Prostate gland (tissue), 2 donors: ENCODE data around the gene TPSG1. TPM values are rescaled to one million over a fixed set of nuclear protein-coding genes. Genes with fewer than 3 reads are reported as not detected.
"Not testable (repeated sequence)": the region's sequence is repeated elsewhere in the genome, so short reads cannot be mapped to it uniquely, and the experiment has no call there.

Source experiments
- DNase-seq: peaks from one replicate; pipeline ENCODE4 v3.0.0-alpha.2; 2019; ENCODE audit warnings: low spot score
- H3K27ac ChIP-seq, 2 donors: fragments of 200-600 bp; sonication (generic); 2 replicates each; pipeline ENCODE4 v1.5.1; 2017 to 2019
- H3K27me3 ChIP-seq: fragments of 200-600 bp; sonication (generic); replicated peaks from 2 replicates; pipeline ENCODE4 v1.5.1; 2019; ENCODE audit not compliant: insufficient read depth
- H3K36me3 ChIP-seq, 2 donors: fragments of 200-600 bp; sonication (generic); 1 replicate in 1 of 2; 2 replicates in 1 of 2; pipeline versions ENCODE4 v1.5.1 to v1.8.1; 2017 to 2019
- H3K4me1 ChIP-seq: fragments of 200-600 bp; sonication (generic); replicated peaks from 2 replicates; pipeline ENCODE4 v1.5.1; 2019
- H3K4me3 ChIP-seq, 2 donors: fragments of 200-600 bp; sonication (generic); 2 replicates each; pipeline ENCODE4 v1.5.1; 2017 to 2019
- H3K9me3 ChIP-seq: fragments of 200-600 bp; sonication (generic); 2 replicates; pipeline ENCODE4 v1.5.1; 2017
- CTCF ChIP-seq, 4 experiments: fragments of 200-600 bp in 2 of 4; fragments of 450-650 bp in 2 of 4; sonication (generic) in 2 of 4; IDR thresholded peaks; 1 replicate in 3 of 4; 2 replicates in 1 of 4; pipeline ENCODE4 v1.5.1; 2016 to 2019; ENCODE audit warnings: antibody characterized with exemption in 4 of 4, mild to moderate bottlenecking in 2 of 4, moderate library complexity in 2 of 4
- POLR2A ChIP-seq: fragments of 450-650 bp; IDR thresholded peaks from one replicate; pipeline ENCODE4 v1.6.1; 2016; ENCODE audit warnings: antibody characterized with exemption, mild to moderate bottlenecking
- POLR2AphosphoS5 ChIP-seq: sonication (generic); formaldehyde crosslinking; IDR thresholded peaks from one replicate; pipeline ENCODE4 v1.6.1; 2017; ENCODE audit warnings: antibody characterized with exemption
- WGBS: methylation state at CpG from one replicate; pipeline ENCODE4 v1.1.5; 2018; 5-methylcytosine and 5-hydroxymethylcytosine counted together
- intact Hi-C: fragments of 100-400 bp; cut with DNase I; formaldehyde crosslinking; loops from one replicate; pipeline ENCODE4 v1.14.2; 2022
- total RNA-seq, 2 donors: library from RNA; depleted of rRNA; stranded (reverse); fragments of >200 nt; gene quantifications; one replicate each; pipeline ENCODE4 v1.1.0, GENCODE V29; 2016

Gene TPSG1
- total RNA-seq: not detected

- DNase-seq: no peak
- Histone ChIP-seq H3K27ac (no peak within 1 kb of the TSS), H3K4me3 (no peak within 1 kb of the TSS), H3K9me3 (no peaks in the 10 kb centered on the region), H3K4me1 (no peaks in the 10 kb centered on the region), H3K27me3 (no peaks in the 10 kb centered on the region), H3K36me3 (no peaks in the 10 kb centered on the region)
- WGBS: 58% methylated on average over 10 of the region's 10 CpGs
- TF ChIP-seq POLR2A: no peak
- TF ChIP-seq POLR2AphosphoS5: no peak
- no peak for TF ChIP-seq CTCF (IDR thresholded peaks at IDR 0.05)
- intact Hi-C loops: no loop called here
Observed at GRCh38 chr16:1225051-1225451, at the start of gene TPSG1. Gene TPSG1 (minus strand): TSS chr16:1225268. CDS start chr16:1225252, 16 bp downstream.

- H3K36me3 ChIP-seq: no peaks in the 10 kb centered on the region
- no peak for DNase-seq
- H3K4me3 ChIP-seq: no peak overlapping the region
- no peak overlapping the region for H3K27ac ChIP-seq
- no peaks in the 10 kb centered on the region for H3K27me3 ChIP-seq
- H3K9me3 ChIP-seq: no peaks in the 10 kb centered on the region
- TF ChIP-seq POLR2A (no peak), POLR2AphosphoS5 (no peak), CTCF (IDR thresholded peaks at IDR 0.05) (no peak)
- intact Hi-C loops: no loop called here
- 91% methylated on average over 7 of the region's 7 CpGs for WGBS
- no peaks in the 10 kb centered on the region for H3K4me1 ChIP-seq
Observed at GRCh38 chr16:1274767-1275166, 49.7 kb upstream of the TPSG1 start.

GRCh38 chr16:1273816-1274215 lies 48.7 kb upstream of the TPSG1 start:
- intact Hi-C loops: no loop called here
- 84% methylated on average over 15 of the region's 15 CpGs for WGBS
- no peak for DNase-seq
- Histone ChIP-seq H3K4me3 (no peak overlapping the region), H3K27me3 (no peaks in the 10 kb centered on the region), H3K36me3 (no peaks in the 10 kb centered on the region), H3K9me3 (no peaks in the 10 kb centered on the region), H3K27ac (no peak overlapping the region), H3K4me1 (no peaks in the 10 kb centered on the region)
- TF ChIP-seq POLR2A: no peak
- TF ChIP-seq POLR2AphosphoS5: no peak
- no peak for TF ChIP-seq CTCF (IDR thresholded peaks at IDR 0.05)

GRCh38 chr16:1272453-1273198 lies 47.6 kb upstream of the TPSG1 start:
- TF ChIP-seq POLR2AphosphoS5: no peak
- no peak for TF ChIP-seq CTCF (IDR thresholded peaks at IDR 0.05)
- no peak for TF ChIP-seq POLR2A
- intact Hi-C loops: no loop called here
- H3K27me3 ChIP-seq: no peaks in the 10 kb centered on the region
- DNase-seq: no peak
- WGBS: 57% methylated on average over 9 of the region's 9 CpGs
- H3K9me3 ChIP-seq: no peaks in the 10 kb centered on the region
- no peaks in the 10 kb centered on the region for H3K4me1 ChIP-seq
- no peaks in the 10 kb centered on the region for H3K36me3 ChIP-seq
- H3K27ac ChIP-seq: no peak overlapping the region
- no peak overlapping the region for H3K4me3 ChIP-seq

GRCh38 chr16:1271724-1272413 lies 46.8 kb upstream of the TPSG1 start:
- H3K4me3 ChIP-seq, H3K9me3 ChIP-seq, H3K36me3 ChIP-seq, H3K27me3 ChIP-seq, intact Hi-C loops, DNase-seq, H3K27ac ChIP-seq, H3K4me1 ChIP-seq: not testable (repeated sequence)
- WGBS: 19% methylated on average over 19 of the region's 19 CpGs
